Esophagus mucosa (tissue), 1 donor: ENCODE measurements around the gene RSAD1. TPM values are rescaled to one million over a fixed set of nuclear protein-coding genes. Genes with fewer than 3 reads are reported as not detected.
"Not testable (repeated sequence)": the region's sequence is repeated elsewhere in the genome, so short reads cannot be mapped to it uniquely, and the experiment has no call there.

Experiments
- ATAC-seq: fragments of 200-7000 bp; cut with Tn5 transposase; one replicate; pipeline ENCODE4 v1.9.1; 2020
- total RNA-seq: library from RNA; stranded (reverse); gene quantifications from one replicate; pipeline ENCODE4 v1.2.4, GENCODE V29; 2023
- donor health status: DM: yes; HTN: yes; CAD: no.

The RSAD1 gene
- total RNA-seq, 1 donor from 2014 or later = 10.8 TPM

DNA sequence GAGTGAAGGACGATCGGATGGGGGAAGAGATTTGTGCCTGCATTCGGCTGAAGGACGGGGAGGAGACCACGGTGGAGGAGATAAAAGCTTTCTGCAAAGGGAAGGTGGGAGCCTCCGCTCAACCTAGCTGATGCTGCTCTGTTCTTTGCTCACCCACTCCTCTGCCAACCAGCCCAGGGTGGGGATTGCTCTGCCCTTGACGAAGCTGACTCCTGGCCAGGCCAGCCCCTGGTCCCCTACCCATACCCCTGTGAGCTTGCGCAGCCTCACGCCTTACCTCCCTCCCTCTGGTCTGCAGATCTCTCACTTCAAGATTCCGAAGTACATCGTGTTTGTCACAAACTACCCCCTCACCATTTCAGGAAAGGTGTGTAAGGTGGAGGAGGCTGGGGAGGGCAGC is 4.8 kb upstream of the RSAD1 start:
- no peak for ATAC-seq

GRCh38 chr17:50474523-50474922 is 4.1 kb upstream of the RSAD1 start:
- ATAC-seq = no peak

- ATAC-seq = no peak
Measured at GRCh38 chr17:50475362-50475761, 3.3 kb upstream of the RSAD1 start.

GRCh38 chr17:50475775-50476544 is 2.7 kb upstream of the RSAD1 start:
- not testable (repeated sequence) for ATAC-seq

DNA sequence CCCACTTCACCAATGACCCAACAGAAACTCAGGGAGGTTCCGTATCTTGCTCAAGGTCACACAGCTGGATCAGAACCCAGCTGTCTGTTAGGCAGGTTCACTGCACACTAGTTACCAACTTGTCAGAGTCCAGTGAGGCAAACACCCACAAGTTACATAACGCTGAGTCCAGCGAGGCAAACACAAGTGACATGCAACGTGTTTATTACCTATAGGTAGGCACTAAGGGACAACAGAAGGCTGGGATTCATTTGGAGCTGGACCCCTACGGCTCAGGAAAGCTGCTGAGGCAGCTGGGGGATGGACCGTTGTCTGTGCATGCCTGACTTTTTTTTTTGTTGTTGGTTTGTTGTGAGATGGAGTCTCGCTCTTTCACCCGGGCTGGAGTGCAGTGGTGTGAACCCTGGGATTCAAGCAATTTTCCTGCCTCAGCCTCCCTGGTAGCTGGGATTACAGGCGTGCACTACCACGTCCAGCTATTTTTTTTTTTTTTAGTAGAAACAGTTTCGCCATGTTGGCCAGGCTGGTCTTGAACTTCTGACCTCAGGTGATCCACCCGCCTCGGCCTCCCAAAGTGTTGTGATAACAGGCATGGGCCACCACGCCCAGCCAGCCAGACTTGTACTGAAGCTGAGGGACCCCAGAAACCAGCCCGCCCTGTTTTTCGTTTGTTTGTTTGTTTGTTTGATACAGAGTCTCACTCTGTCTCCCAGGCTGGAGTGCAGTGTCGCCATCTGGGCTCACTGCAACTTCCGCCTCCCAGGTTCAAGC is 1.9 kb upstream of the RSAD1 start:
- ATAC-seq = no peak

DNA sequence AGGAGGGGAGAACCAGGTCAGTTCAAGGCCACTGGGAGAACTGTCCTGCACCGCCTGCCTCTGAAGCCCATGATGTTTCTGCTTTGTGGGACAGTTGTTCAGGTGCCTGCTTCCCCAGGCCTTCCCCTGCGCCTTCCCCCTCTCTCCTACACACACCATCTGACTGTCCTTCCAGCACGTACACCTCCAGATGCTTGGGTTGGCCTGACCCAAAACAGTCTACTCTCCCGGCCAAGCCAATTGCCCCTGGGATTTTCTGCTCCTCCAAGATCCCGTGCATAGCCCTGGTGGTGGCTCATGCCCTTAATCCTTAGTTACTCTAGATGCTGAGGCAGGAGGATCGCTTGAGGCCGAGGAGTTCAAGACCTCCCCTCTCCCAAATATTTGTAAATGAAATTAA is 684 bp upstream of the RSAD1 start:
- no peak for ATAC-seq

GRCh38 chr17:50479522-50480141 is 972 bp downstream of the RSAD1 start:
- ATAC-seq = peak; percentile 46

- no peak for ATAC-seq
Measured at GRCh38 chr17:50480142-50480764, 1.6 kb downstream of the RSAD1 start.

- ATAC-seq = no peak
Measured at GRCh38 chr17:50480854-50481490, 2.3 kb downstream of the RSAD1 start.

- ATAC-seq = no peak
Measured at GRCh38 chr17:50481648-50482047, 3.0 kb downstream of the RSAD1 start.

DNA sequence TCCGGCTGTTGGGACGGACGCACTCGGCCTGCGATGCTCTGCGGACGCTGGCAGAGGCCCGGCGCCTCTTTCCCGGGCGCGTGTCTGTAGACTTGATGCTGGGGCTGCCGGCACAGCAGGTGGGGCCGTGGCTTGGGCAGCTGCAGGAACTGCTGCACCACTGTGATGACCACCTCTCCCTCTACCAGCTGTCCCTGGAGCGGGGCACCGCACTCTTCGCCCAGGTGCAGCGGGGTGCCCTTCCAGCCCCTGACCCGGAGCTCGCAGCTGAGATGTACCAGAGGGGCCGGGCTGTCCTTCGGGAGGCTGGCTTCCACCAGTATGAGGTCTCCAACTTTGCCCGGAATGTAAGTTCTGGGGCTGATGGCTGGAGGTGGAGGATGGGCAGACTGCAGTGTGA is 3.5 kb downstream of the RSAD1 start:
- ATAC-seq = no peak

DNA sequence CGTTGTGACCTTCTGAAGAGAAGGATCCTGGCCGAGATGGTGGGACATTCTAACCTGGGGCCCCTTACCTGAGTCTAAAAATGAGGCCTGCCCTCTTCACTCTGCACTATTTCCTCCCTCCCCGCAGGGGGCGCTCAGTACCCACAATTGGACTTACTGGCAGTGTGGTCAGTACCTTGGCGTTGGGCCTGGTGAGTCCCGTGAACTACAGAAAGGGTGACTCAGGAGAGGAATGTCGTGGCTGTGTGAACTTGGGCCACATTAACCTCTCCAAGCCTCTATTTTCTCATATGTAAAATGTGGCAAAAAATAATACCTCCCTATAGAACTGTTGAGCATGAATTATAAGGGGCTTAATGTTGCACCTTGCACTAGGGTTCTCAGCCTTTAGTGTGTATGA is 3.9 kb downstream of the RSAD1 start:
- ATAC-seq = peak; percentile 66

GRCh38 chr17:50483266-50483665 is 4.6 kb downstream of the RSAD1 start:
- no peak for ATAC-seq

- no peak for ATAC-seq
Measured at GRCh38 chr17:50484386-50485155, 5.9 kb downstream of the RSAD1 start.

GRCh38 chr17:50487213-50488096 is 8.8 kb downstream of the RSAD1 start:
- peak; percentile 95 for ATAC-seq

GRCh38 chr17:50488880-50489279 is 10.2 kb downstream of the RSAD1 start:
- ATAC-seq = no peak

DNA sequence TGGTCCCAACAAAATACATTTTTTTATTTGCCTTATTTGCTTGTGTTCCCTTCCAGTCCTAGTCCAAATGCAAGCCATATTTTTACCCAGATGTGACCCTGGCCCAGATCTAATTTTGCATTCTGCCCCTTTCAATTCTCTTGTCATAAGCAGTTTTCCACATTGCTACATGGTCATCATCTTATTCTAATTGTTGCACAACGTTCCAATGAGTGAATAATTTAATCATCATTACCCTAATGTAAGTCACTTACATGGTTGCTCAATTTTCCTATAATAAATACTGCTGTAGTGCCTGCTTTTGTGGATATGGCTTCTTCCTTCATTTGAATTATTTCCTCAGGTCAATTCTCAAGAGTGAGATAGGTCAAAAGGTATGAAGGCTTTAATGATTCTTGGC is 12.8 kb downstream of the RSAD1 start:
- ATAC-seq = no peak

- no peak for ATAC-seq
Measured at GRCh38 chr17:50492214-50492613, 13.6 kb downstream of the RSAD1 start.

DNA sequence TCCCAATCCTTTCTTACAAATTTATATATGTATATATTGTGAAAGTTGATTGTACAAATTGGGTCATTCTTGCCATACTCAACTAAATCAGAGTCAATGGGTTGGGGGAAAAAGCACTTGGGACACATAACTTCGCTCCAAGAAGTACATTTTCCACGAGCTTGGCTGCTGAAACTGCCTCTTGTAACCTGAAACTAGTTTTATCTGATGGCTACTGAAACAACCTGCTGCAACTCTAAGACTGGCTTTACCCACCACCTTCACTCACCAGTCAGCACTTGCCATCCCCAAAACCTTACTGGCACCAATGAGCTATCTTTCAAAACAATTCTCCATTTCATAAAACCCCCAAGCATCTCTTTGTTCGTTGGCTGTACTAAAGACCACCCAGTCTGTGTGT is 15.1 kb downstream of the RSAD1 start:
- ATAC-seq = no peak

DNA sequence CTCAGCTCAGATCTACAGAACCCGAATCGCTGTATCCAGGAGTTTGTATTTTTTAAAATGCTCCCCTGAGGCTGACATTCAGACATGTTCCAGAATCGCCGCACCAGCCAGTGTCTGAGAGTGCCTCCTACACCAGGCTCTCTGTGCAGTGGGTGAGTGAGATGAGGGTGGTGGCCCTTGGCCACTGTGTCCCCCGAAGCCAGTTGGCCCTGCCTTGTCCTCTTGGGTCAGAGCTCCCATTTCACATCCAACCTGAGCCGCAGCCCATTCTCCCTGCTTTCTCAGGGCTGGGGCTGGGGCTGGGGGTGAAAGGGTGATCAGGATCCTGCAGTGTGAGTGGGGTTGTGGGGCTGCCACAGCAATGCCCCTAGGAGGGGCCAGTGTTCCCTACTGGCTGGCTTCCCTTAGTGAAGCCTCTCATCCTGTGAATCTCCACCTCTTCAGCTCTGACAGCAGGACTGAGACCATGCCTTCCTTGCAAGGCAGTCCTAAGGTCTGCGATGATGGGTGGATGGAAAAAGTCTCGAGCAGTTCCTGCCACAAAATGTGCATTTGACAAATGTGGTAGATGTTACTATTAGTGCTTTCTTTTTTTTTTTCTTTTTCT is 16.7 kb downstream of the RSAD1 start:
- ATAC-seq = no peak
